Loucy (cell line): ENCODE measurements around the gene ANKRD60.

Source experiments
- EZH2phosphoT487 ChIP-seq: fragments of 200-600 bp; IDR thresholded peaks from 2 replicates; pipeline ENCODE4 v1.6.1; 2018; ENCODE audit warnings: antibody characterized with exemption, mild to moderate bottlenecking, moderate library complexity, borderline replicate concordance
- TF ChIP-seq, protein P1 (sequence below): fragments of 200-600 bp; sonication (generic); conservative IDR thresholded peaks from 2 replicates; pipeline ENCODE4 v1.5.1; 2014; ENCODE audit warnings: mild to moderate bottlenecking, antibody characterized with exemption, low read length

DNA sequence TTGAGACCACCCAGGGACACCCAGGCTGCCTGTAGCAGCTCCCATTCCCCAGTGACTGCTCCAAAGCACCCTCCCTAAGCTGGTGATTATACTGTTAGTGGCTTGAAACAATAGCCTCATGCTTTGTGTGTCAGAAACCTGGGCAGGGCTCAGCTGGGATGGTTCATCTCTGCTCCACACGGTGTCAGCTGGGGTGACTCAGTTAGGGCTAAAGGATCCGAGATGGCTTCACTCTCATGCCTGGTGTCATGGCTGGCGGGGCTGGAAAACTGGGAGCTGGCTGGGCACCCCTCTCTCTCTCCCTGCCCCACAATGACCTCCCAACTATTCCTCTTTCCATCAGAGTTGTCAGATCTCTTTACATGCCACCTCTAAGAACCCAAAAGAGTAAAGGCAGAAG lies 44.4 kb downstream of the ANKRD60 start:
- TF ChIP-seq, protein P1, sequence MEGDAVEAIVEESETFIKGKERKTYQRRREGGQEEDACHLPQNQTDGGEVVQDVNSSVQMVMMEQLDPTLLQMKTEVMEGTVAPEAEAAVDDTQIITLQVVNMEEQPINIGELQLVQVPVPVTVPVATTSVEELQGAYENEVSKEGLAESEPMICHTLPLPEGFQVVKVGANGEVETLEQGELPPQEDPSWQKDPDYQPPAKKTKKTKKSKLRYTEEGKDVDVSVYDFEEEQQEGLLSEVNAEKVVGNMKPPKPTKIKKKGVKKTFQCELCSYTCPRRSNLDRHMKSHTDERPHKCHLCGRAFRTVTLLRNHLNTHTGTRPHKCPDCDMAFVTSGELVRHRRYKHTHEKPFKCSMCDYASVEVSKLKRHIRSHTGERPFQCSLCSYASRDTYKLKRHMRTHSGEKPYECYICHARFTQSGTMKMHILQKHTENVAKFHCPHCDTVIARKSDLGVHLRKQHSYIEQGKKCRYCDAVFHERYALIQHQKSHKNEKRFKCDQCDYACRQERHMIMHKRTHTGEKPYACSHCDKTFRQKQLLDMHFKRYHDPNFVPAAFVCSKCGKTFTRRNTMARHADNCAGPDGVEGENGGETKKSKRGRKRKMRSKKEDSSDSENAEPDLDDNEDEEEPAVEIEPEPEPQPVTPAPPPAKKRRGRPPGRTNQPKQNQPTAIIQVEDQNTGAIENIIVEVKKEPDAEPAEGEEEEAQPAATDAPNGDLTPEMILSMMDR: no peak
- no peak for TF ChIP-seq EZH2phosphoT487
